ENCODE measurements around the gene PARD3. TPM values are rescaled to one million over a fixed set of nuclear protein-coding genes. Genes with fewer than 3 reads are reported as not detected.

The PARD3 gene
- total RNA-seq, 2 experiments from 2014 or later, result 1.3 to 1.9 TPM

DNA sequence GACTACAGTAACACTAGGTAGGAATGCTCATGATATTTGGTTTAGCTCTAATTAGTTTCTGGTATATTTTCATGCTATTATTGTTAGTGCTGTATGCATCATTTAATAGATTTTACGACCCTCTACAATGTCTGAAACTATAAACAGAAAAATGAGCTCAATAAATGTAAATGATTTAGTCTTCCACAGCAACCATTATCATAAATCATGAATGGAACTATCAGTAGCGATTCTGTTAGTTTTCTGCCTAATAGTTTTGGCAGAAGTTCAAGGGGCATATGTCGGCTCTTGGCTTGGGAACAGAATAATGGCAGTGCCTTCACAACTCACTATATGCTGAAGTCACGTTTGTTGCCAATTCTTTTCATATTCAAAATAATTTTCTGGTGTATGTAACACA lies 494.8 kb downstream of the PARD3 start:
- no peaks in the 10 kb centered on the region for H3K9me3 Mint-ChIP-seq
- H3K27ac Mint-ChIP-seq, result no peak overlapping the region
- no peaks in the 10 kb centered on the region for H3K4me1 Mint-ChIP-seq
- no peak for DNase-seq
- H3K36me3 Mint-ChIP-seq, result no peaks in the 10 kb centered on the region
- peaks cover 2% of the 10 kb centered on the region for H3K27me3 Mint-ChIP-seq
- no peak overlapping the region for H3K4me3 Mint-ChIP-seq

DNA sequence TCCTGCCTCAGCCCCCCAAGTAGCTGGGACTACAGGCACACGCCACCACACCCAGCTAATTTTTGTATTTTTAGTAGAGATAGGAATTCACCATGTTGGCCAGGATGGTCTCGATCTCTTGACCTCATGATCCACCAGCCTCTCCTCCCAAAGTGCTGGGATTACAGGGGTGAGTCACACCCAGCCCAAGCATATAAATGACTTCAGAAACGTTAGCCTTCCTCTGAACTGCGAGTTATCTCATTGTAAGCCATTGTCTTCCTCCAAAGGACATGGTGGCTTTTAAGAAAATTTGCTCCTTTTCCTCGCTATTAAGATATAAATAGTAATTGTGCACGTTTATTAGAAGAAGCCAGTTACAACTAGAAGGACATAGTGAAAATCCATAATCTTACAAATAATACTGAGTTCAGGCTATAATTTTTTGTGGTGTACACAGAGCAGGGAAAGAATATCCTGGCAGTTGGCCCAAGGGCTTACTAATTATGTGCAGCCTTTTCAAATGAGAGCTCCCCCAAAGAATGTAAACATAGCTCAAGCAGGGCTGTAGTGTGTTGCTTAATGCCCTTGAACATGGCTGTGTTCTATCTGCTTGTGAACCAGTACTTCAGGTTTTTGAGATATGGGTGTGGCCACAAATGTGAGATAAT lies 495.8 kb downstream of the PARD3 start:
- H3K9me3 Mint-ChIP-seq, result no peaks in the 10 kb centered on the region
- no peaks in the 10 kb centered on the region for H3K4me1 Mint-ChIP-seq
- no peak overlapping the region for H3K27ac Mint-ChIP-seq
- no peaks in the 10 kb centered on the region for H3K27me3 Mint-ChIP-seq
- no peak for DNase-seq
- H3K36me3 Mint-ChIP-seq, result no peaks in the 10 kb centered on the region
- H3K4me3 Mint-ChIP-seq, result no peak overlapping the region

- H3K36me3 Mint-ChIP-seq, result no peaks in the 10 kb centered on the region
- H3K4me1 Mint-ChIP-seq, result peaks cover 7% of the 10 kb centered on the region
- no peak for DNase-seq
- no peaks in the 10 kb centered on the region for H3K9me3 Mint-ChIP-seq
- H3K27me3 Mint-ChIP-seq, result no peaks in the 10 kb centered on the region
- no peak overlapping the region for H3K4me3 Mint-ChIP-seq
- H3K27ac Mint-ChIP-seq, result no peak overlapping the region
Measured at GRCh38 chr10:34316154-34316553, 498.9 kb downstream of the PARD3 start.

DNA sequence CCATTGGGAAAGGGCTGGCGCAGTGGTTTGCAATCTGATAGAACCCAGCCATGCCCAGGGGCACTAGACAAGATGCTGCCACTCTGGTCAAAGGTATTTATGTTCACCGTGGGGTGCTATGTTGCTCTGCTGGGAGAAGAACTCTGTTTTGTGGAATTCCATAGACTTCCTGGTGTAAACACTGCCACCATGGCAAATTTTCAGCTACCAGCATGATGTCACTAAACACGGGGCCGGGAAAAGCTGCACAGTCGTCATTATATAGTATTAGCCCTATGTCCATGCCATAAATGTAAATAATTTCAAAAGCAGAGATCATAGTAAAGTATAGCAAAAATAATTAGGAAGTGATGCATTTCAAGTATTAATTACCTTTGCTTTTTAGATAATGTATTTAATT lies 500.6 kb downstream of the PARD3 start:
- no peaks in the 10 kb centered on the region for H3K36me3 Mint-ChIP-seq
- DNase-seq, result no peak
- no peak overlapping the region for H3K4me3 Mint-ChIP-seq
- no peaks in the 10 kb centered on the region for H3K27me3 Mint-ChIP-seq
- peaks cover 7% of the 10 kb centered on the region for H3K4me1 Mint-ChIP-seq
- no peaks in the 10 kb centered on the region for H3K9me3 Mint-ChIP-seq
- H3K27ac Mint-ChIP-seq, result no peak overlapping the region

GRCh38 chr10:34313888-34314287 lies 501.2 kb downstream of the PARD3 start:
- H3K27ac Mint-ChIP-seq, result no peak overlapping the region
- H3K36me3 Mint-ChIP-seq, result no peaks in the 10 kb centered on the region
- no peak overlapping the region for H3K4me3 Mint-ChIP-seq
- no peak for DNase-seq
- H3K4me1 Mint-ChIP-seq, result peaks cover 7% of the 10 kb centered on the region
- H3K27me3 Mint-ChIP-seq, result no peaks in the 10 kb centered on the region
- no peaks in the 10 kb centered on the region for H3K9me3 Mint-ChIP-seq

DNA sequence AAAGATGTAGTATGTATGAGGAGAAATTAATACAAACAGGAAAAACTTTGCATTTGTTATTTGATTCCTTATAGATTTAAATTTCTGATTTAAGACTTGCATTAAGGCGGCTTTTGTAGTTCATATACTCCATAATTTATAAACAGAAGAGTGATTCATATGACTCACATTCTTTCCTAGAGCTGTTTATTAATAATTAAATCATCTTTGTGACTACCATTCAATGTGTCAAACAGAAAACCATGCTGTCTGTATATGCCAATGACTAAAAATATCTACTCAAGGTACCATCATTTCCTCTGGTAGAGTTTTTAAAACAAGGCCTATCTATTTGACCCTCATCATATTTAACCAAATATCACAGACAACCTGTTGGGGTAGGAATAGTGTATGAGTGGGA lies 501.7 kb downstream of the PARD3 start:
- Mint-ChIP-seq H3K27ac (no peak overlapping the region), H3K4me3 (no peak overlapping the region), H3K9me3 (no peaks in the 10 kb centered on the region), H3K4me1 (peaks cover 7% of the 10 kb centered on the region), H3K36me3 (no peaks in the 10 kb centered on the region), H3K27me3 (no peaks in the 10 kb centered on the region)
- DNase-seq, result no peak

DNA sequence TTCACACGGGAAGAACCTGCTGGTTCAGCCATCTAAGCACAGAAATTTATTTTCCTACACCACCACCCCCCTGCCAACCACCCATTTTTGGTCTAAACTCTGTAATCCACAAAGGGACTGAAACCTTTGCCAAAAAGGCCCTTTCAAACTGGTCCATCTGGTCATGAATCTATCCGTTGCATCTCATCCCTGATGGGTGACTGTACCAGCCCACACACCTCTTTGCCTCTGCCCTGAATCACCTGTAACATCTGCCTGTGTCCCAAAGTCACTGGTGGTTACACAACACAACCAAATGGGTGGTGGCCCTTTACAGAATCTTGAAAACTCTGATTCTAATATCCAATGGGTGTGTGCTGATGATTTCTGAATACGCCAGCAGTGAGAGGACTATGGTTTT lies 503.4 kb downstream of the PARD3 start:
- Mint-ChIP-seq H3K27me3 (no peaks in the 10 kb centered on the region), H3K27ac (no peak overlapping the region), H3K36me3 (no peaks in the 10 kb centered on the region), H3K9me3 (no peaks in the 10 kb centered on the region), H3K4me1 (peaks cover 7% of the 10 kb centered on the region), H3K4me3 (no peak overlapping the region)
- DNase-seq, result no peak

DNA sequence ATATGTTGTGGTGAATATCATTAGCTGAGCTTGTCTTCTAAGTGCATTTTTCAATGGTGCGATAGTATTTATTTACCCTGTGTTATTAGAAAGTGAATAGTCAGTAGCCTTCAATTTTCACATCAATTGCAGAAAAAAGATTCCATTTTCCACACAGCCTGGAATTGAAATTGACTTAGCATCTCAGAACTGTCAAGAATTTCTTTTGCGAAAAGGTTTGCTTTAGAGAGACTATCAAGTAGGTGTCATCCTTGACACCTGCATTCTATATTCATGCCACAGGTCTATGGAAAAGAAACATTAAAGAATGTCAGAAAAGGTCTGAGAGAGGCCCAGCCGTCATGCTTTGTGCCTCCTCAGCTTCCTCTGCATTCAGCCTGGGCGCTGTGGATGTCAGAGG lies 504.9 kb downstream of the PARD3 start:
- no peak for DNase-seq
- H3K36me3 Mint-ChIP-seq, result no peaks in the 10 kb centered on the region
- H3K4me1 Mint-ChIP-seq, result peaks cover 7% of the 10 kb centered on the region
- no peaks in the 10 kb centered on the region for H3K27me3 Mint-ChIP-seq
- no peak overlapping the region for H3K4me3 Mint-ChIP-seq
- no peaks in the 10 kb centered on the region for H3K9me3 Mint-ChIP-seq
- no peak overlapping the region for H3K27ac Mint-ChIP-seq

DNA sequence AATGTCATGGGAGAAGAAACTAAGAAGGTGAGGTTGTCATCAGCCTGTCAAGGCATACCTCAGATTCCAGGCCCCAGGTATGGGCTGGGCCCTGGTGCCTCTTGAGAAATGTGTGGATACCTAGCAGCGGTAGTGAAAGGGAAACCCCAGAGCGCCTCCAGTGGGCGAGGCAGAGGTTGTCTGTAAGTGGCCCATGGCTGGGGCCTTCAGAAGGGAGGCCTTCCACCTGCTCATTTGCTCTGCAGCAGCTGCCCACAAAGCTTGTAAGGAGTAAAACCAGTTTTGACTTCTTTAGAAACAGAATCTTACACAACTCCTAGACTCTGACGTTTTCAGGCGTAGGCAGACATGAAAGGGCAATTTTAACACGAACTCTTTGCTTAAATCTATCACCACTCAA lies 509.9 kb downstream of the PARD3 start:
- H3K4me3 Mint-ChIP-seq, result no peak overlapping the region
- H3K27me3 Mint-ChIP-seq, result no peaks in the 10 kb centered on the region
- DNase-seq, result no peak
- no peaks in the 10 kb centered on the region for H3K4me1 Mint-ChIP-seq
- no peak overlapping the region for H3K27ac Mint-ChIP-seq
- H3K9me3 Mint-ChIP-seq, result no peaks in the 10 kb centered on the region
- H3K36me3 Mint-ChIP-seq, result no peaks in the 10 kb centered on the region

GRCh38 chr10:34303022-34303421 lies 512.1 kb downstream of the PARD3 start:
- Mint-ChIP-seq H3K4me1 (no peaks in the 10 kb centered on the region), H3K9me3 (no peaks in the 10 kb centered on the region), H3K4me3 (no peak overlapping the region), H3K27ac (no peak overlapping the region), H3K27me3 (no peaks in the 10 kb centered on the region), H3K36me3 (no peaks in the 10 kb centered on the region)
- no peak for DNase-seq

DNA sequence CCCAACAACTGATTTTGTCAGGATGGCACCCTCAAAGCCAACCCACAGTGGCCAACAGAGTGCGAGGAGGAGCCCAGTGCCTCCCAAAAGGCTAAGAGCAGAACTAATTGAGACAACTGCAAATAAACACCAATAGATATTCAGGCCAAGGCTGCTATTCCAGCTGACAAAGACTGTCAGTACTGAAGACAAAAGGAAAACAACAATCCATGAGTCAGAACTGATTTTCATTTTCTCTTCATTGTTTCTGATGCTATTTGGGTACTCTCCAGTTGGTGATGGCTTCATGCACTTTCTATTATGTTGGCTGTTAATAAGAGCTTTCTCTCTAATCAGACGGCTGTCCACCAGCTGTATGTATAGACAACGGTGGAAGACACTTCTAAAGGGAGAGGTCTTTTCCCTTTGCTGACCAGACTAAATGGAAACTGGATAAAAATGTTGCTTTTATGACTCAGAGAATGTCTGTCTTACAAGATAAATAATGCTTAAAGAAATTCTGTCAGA lies 515.9 kb downstream of the PARD3 start:
- Mint-ChIP-seq H3K36me3 (no peaks in the 10 kb centered on the region), H3K27ac (no peak overlapping the region), H3K9me3 (no peaks in the 10 kb centered on the region), H3K4me3 (no peak overlapping the region), H3K4me1 (peaks cover 2% of the 10 kb centered on the region), H3K27me3 (peaks cover 7% of the 10 kb centered on the region)
- no peak for DNase-seq

DNA sequence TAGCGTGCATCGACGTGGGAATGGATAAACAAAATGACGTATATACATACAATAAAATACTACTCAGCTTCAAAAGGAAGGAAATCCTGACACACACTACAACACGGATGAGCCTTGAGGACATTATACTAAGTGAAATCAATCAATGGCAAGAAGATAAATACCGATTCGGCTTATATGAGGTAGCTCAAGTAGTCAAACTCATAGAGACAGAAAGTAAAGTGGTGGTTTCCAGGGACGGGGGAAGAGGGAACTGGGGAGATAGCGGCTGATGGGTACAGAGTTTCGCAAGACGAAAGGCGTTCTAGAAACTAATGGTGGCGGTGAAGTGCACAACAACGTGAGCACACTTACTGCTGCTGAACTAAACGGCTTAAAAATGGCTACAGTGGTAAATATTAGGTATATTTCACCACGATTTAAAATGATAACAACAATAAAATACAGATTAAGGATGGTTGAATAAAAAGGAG lies 516.7 kb downstream of the PARD3 start:
- Mint-ChIP-seq H3K36me3 (no peaks in the 10 kb centered on the region), H3K4me1 (peaks cover 6% of the 10 kb centered on the region)

DNA sequence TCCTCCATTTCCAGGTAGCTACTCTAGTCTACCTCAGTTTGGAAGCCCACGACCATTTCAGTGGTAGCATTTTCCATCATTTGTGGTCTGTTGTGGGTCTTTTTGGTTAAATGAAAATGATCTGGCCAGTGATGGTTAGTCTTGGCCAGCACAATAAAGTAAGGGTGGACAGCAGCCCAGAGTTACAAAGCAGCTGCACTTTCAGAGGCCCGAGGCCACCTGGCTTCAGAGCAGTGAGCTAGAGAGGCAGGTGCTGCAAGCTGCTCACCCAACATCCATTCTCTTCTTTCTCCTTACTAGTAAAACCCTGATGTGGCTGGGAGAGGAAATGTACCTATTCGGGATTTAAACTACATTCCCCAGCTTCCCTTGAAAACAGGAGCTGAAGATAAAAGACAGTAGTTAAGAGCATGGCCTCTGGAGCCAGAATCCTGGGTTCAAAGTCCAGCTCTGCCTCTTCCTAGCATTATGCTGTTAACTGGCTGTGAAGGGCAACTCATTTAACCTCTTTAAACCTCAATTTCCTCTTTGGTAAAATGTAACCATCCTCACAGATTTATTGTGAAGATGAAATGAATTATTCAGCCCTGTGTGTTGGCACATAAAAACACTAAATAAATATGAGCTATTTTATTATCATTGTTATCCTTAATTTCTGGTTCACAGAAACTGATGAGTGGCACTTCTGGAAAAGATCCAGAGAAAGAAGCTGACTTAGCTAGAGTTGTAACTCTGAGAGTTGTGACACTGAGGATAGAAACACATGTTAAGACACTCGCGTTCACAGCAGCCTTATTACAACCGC lies 517.4 kb downstream of the PARD3 start:
- peaks cover 12% of the 10 kb centered on the region for H3K27me3 Mint-ChIP-seq
- no peaks in the 10 kb centered on the region for H3K36me3 Mint-ChIP-seq
- no peak overlapping the region for H3K4me3 Mint-ChIP-seq
- no peaks in the 10 kb centered on the region for H3K9me3 Mint-ChIP-seq
- peaks cover 6% of the 10 kb centered on the region for H3K4me1 Mint-ChIP-seq
- DNase-seq, result no peak
- H3K27ac Mint-ChIP-seq, result no peak overlapping the region

More for the DNA sequence above, 516.7 kb downstream of the PARD3 start:
- Mint-ChIP-seq H3K9me3 (no peaks in the 10 kb centered on the region), H3K27me3 (peaks cover 12% of the 10 kb centered on the region), H3K4me3 (no peak overlapping the region), H3K27ac (no peak overlapping the region)
- no peak for DNase-seq

DNA sequence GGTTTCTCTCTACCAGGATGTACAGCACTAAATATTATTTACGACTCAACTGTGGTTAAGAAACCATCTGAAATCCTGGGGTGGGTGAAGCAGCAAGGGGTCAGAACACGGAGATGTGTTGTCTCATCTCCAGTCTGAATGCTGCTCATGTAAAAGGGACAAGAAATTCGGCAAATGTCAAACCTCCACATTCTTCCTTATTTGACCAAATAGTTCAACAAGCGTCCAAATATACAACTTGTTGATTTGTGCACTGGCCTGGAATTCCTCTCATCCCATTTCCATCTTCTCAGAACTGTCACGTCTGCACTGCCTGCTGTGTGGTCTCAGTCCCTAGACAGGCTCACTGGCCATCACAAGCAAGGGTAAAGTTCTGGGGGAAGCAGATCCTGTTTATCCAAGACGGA lies 520.0 kb downstream of the PARD3 start:
- no peak for DNase-seq
- H3K9me3 Mint-ChIP-seq, result no peaks in the 10 kb centered on the region
- H3K4me3 Mint-ChIP-seq, result no peak overlapping the region
- peaks cover 6% of the 10 kb centered on the region for H3K4me1 Mint-ChIP-seq
- H3K27ac Mint-ChIP-seq, result no peak overlapping the region
- H3K27me3 Mint-ChIP-seq, result peaks cover 17% of the 10 kb centered on the region
- H3K36me3 Mint-ChIP-seq, result no peaks in the 10 kb centered on the region

- Mint-ChIP-seq H3K4me3 (no peak overlapping the region), H3K36me3 (no peaks in the 10 kb centered on the region), H3K27ac (no peak overlapping the region), H3K27me3 (peaks cover 17% of the 10 kb centered on the region), H3K4me1 (peaks cover 6% of the 10 kb centered on the region), H3K9me3 (no peaks in the 10 kb centered on the region)
- DNase-seq, result no peak
Measured at GRCh38 chr10:34294137-34294536, 521.0 kb downstream of the PARD3 start.

DNA sequence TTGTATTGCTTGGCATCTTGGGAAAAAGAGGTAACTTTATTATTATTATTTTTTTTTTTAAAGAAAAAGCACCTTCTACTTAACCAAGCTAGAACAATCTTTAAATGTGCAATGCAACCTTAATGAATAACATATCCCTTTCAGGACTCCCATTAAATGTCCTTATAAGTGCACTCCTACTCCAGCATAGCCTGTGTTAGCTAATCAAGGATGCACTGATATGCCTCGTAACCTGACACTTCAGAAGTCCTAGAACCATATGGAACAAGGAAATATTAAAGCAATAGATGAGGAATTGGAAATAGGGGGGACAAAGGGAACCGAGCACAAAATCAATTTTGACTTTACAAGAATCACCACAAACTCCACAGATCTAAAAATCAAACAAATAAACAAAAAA lies 522.4 kb downstream of the PARD3 start:
- Mint-ChIP-seq H3K4me1 (peaks cover 6% of the 10 kb centered on the region), H3K27ac (no peak overlapping the region), H3K9me3 (no peaks in the 10 kb centered on the region), H3K4me3 (no peak overlapping the region), H3K27me3 (peaks cover 17% of the 10 kb centered on the region), H3K36me3 (no peaks in the 10 kb centered on the region)
- no peak for DNase-seq
